Liver (tissue), 9 donors: ENCODE data around the gene CD14. TPM values are rescaled to one million over a fixed set of nuclear protein-coding genes. Genes with fewer than 3 reads are reported as not detected.
"Not testable (repeated sequence)": the region's sequence is repeated elsewhere in the genome, so short reads cannot be mapped to it uniquely, and the experiment has no call there.

Source experiments
- DNase-seq: peaks from one replicate; pipeline ENCODE4 v3.0.0-alpha.2; 2017; ENCODE audit warnings: low spot score
- H3K27ac ChIP-seq, 2 donors: one replicate each; pipeline ENCODE4 v1.7.0; 2013; ENCODE audit warnings: inconsistent platforms in 2 of 2, low read length in 2 of 2, control low read depth in 1 of 2, low read depth in 1 of 2, mild to moderate bottlenecking in 1 of 2
- H3K27me3 ChIP-seq, 4 donors: one replicate each; pipeline versions ENCODE4 v1.6.1 to v1.7.0; 2013; ENCODE audit warnings: low read length in 3 of 4, inconsistent platforms in 1 of 4, mild to moderate bottlenecking in 1 of 4, moderate library complexity in 1 of 4; ENCODE audit not compliant: control insufficient read depth in 4 of 4, insufficient read depth in 4 of 4
- H3K36me3 ChIP-seq, 4 donors: one replicate each; pipeline versions ENCODE4 v1.6.1 to v1.7.0; 2013; ENCODE audit warnings: low read length in 3 of 4, mild to moderate bottlenecking in 3 of 4, low read depth in 1 of 4, moderate library complexity in 1 of 4; ENCODE audit not compliant: control insufficient read depth in 4 of 4, insufficient read depth in 3 of 4
- H3K4me1 ChIP-seq, 4 donors: one replicate each; pipeline versions ENCODE4 v1.6.1 to v1.7.0; 2013; ENCODE audit warnings: low read length in 3 of 4, mild to moderate bottlenecking in 3 of 4, moderate library complexity in 1 of 4; ENCODE audit not compliant: control insufficient read depth in 4 of 4, insufficient read depth in 4 of 4
- H3K4me3 ChIP-seq, 3 donors: one replicate each; pipeline versions ENCODE4 v1.6.1 to v1.7.0; 2013; ENCODE audit warnings: low read length in 3 of 3, control low read depth in 1 of 3, low read depth in 1 of 3, mild to moderate bottlenecking in 1 of 3
- H3K9ac ChIP-seq, 2 donors: one replicate each; pipeline ENCODE4 v1.7.0; 2013; ENCODE audit warnings: low read length in 2 of 2, mild to moderate bottlenecking in 2 of 2, moderate library complexity in 2 of 2, control low read depth in 1 of 2, low read depth in 1 of 2
- H3K9me3 ChIP-seq, 4 donors: one replicate each; pipeline versions ENCODE4 v1.6.1 to v1.7.0; 2013; ENCODE audit warnings: low read length in 3 of 4; ENCODE audit not compliant: control insufficient read depth in 4 of 4
- EGR1 ChIP-seq, 2 donors: IDR thresholded peaks; 2 replicates each; pipeline ENCODE4 v1.6.1; 2016 to 2018; ENCODE audit warnings: antibody characterized with exemption in 2 of 2, low read depth in 2 of 2
- FOXA2 ChIP-seq: IDR thresholded peaks from 2 replicates; pipeline ENCODE4 v1.6.1; 2016; ENCODE audit warnings: antibody characterized with exemption
- GABPA ChIP-seq, 2 donors: IDR thresholded peaks in 1 of 2; conservative IDR thresholded peaks in 1 of 2; 2 replicates each; pipeline ENCODE4 v1.6.1; 2016; ENCODE audit warnings: antibody characterized with exemption in 2 of 2, mild to moderate bottlenecking in 1 of 2, moderate library complexity in 1 of 2
- HNF4A ChIP-seq, 2 donors: conservative IDR thresholded peaks; 2 replicates each; pipeline ENCODE4 v1.6.1; 2016; ENCODE audit warnings: antibody characterized with exemption in 2 of 2, mild to moderate bottlenecking in 2 of 2
- HNF4G ChIP-seq: IDR thresholded peaks from 2 replicates; pipeline ENCODE4 v1.6.1; 2016; ENCODE audit warnings: antibody characterized with exemption
- NR2F2 ChIP-seq: IDR thresholded peaks from 2 replicates; pipeline ENCODE4 v1.6.1; 2016; ENCODE audit warnings: antibody characterized with exemption
- YY1 ChIP-seq: IDR thresholded peaks from 2 replicates; pipeline ENCODE4 v1.6.1; 2016; ENCODE audit warnings: antibody characterized with exemption, mild to moderate bottlenecking
- ZBTB33 ChIP-seq: IDR thresholded peaks from 2 replicates; pipeline ENCODE4 v1.6.1; 2016; ENCODE audit warnings: antibody characterized with exemption
- WGBS: extraction: QIAGEN DNeasy Blood & Tissue Kit; methylation state at CpG from one replicate; pipeline ENCODE4 v1.1.7; 2013; 5-methylcytosine and 5-hydroxymethylcytosine counted together
- polyA plus RNA-seq, 2 donors: library from polyadenylated mRNA; stranded (reverse) in 1 of 2; unstranded in 1 of 2; fragments of 200-250 nt in 1 of 2; fragments of >200 nt in 1 of 2; fragmentation: Nextera tagmentation in 1 of 2; extraction: Ambion mirVana in 1 of 2; gene quantifications; one replicate each; pipeline versions ENCODE4 v1.2.1 to v1.2.3, GENCODE V29; 2013 to 2015
- total RNA-seq, 2 donors: library from RNA; depleted of rRNA; stranded (reverse); fragments of >200 nt; gene quantifications; one replicate each; pipeline ENCODE4 v1.2.3, GENCODE V29; 2014
- TF ChIP-seq, protein P1 (sequence below): IDR thresholded peaks from 2 replicates; pipeline ENCODE4 v1.6.1; 2016; ENCODE audit warnings: antibody characterized with exemption
- donor health status: healthy.
- donor health status: healthy.
- donor health status: healthy.
- donor health status: healthy.
- donor health status: healthy.

The CD14 gene
- total and polyA plus RNA-seq, 4 donors: 61.0 to 343 (median 287) TPM

DNA sequence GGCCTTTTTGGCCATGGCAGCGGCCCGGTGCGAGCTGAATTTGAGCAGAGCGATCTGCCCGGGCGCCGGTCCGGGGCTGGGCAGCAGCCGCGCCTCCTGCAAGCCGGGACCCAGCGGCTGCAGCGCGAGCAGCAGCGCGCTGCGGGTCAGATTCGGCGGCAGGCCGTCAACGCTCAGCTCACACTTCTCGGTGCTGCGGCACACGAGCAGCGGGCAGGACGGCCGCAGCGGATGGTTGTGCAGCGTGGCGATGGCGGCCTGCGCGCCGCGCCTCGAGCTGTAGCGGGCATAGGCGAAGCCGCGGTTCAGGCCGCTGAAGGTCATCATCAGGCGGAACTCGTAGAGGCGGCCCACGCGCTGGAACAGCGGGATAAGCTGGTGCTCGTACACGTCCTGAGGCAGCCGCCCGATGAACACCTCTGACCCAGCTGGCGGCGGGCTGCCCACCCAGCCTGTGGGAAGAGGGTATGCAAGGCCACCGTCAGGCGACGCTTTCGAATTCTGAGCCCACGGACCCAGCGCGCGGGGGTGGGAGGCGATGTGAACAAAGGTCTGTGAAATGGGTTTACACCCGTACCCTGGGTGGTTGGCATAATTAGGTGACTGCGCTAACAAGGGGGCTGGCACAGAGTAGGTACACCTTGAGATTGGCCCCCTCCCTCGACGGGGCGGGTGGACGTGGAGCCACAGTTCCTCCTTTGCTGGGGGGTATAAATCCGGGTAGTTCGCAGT is 39.6 kb upstream of the CD14 start:
- Histone ChIP-seq H3K9ac (no peak overlapping the region), H3K9me3 (no peaks in the 10 kb centered on the region), H3K27ac (no peak overlapping the region), H3K4me3 (peak overlapping the region in 1 of 3 donors; percentile 8), H3K27me3 (no peaks in the 10 kb centered on the region), H3K36me3 (peaks cover 9 to 69% (median 44%) of the 10 kb centered on the region in 4 donors), H3K4me1 (peaks cover 0 to 1% (median 0%) of the 10 kb centered on the region in 4 donors)
- 53% methylated on average over 70 of the region's 70 CpGs for WGBS
- no peak for DNase-seq
- TF ChIP-seq EGR1 (IDR thresholded peaks at IDR 0.05; ENCODE audit: low read depth in 2 of 2) (no peak), HNF4G (no peak), NR2F2 (no peak), YY1 (no peak), ZBTB33 (no peak), FOXA2 (no peak), HNF4A (conservative IDR thresholded peaks at IDR 0.05) (no peak)
- TF ChIP-seq, protein P1, sequence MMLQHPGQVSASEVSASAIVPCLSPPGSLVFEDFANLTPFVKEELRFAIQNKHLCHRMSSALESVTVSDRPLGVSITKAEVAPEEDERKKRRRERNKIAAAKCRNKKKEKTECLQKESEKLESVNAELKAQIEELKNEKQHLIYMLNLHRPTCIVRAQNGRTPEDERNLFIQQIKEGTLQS: no peak

- no peak for DNase-seq
- H3K9ac ChIP-seq: no peak overlapping the region
- no peak overlapping the region for H3K27ac ChIP-seq
Measured at GRCh38 chr5:140671472-140672125, 38.6 kb upstream of the CD14 start.

GRCh38 chr5:140671035-140671434 is 38.1 kb upstream of the CD14 start:
- H3K27me3 ChIP-seq, H3K9me3 ChIP-seq, H3K4me3 ChIP-seq, H3K4me1 ChIP-seq, H3K9ac ChIP-seq, H3K27ac ChIP-seq, DNase-seq: not testable (repeated sequence)
- WGBS: 98% methylated on average over 4 of the region's 4 CpGs
- peaks cover 7 to 54% (median 34%) of the 10 kb centered on the region in 4 donors for H3K36me3 ChIP-seq

More at GRCh38 chr5:140671472-140672125, 38.6 kb upstream of the CD14 start:
- no peak for TF ChIP-seq HNF4A (conservative IDR thresholded peaks at IDR 0.05)
- no peak for TF ChIP-seq GABPA (IDR thresholded peaks at IDR 0.05 in 1 of 2, conservative IDR thresholded peaks at IDR 0.05 in 1 of 2)
- no peak for TF ChIP-seq FOXA2
- Histone ChIP-seq H3K4me3 (no peak overlapping the region), H3K27me3 (no peaks in the 10 kb centered on the region), H3K36me3 (peaks cover 9 to 59% (median 40%) of the 10 kb centered on the region in 4 donors), H3K9me3 (no peaks in the 10 kb centered on the region), H3K4me1 (peaks cover 0 to 1% (median 0%) of the 10 kb centered on the region in 4 donors)
- 92% methylated on average over 6 of the region's 7 CpGs for WGBS
